GM12878 (cell line): ENCODE results near the gene CAMK4. TPM values are rescaled to one million over a fixed set of nuclear protein-coding genes. Genes with fewer than 3 reads are reported as not detected.

Experiments
- ATAC-seq: fragments of 200-7000 bp; cut with Tn5 transposase; 3 replicates; pipeline ENCODE4 v1.9.1; 2020; ENCODE audit warnings: mild to moderate bottlenecking, moderate library complexity
- BruUV-seq: library from RNA; stranded (reverse); fragments of 400-500 nt; replicated peaks from 2 replicates; lab custom pipeline; 2021; lab: Mats Ljungman, UMichigan
- CTCF ChIA-PET: fragments of 300-600 bp; sonication (Branson Sonifier 250); formaldehyde crosslinking; extraction: SDS; loops from one replicate; lab custom pipeline; 2021; ENCODE audit warnings: inconsistent platforms; lab: Yijun Ruan, JAX
- POLR2A ChIA-PET: fragments of 350-600 bp; formaldehyde crosslinking; extraction: SDS; loops from one replicate; lab custom pipeline; 2021; ENCODE audit warnings: inconsistent platforms; lab: Charles Lee
- RAD21 ChIA-PET: fragments of 300-600 bp; sonication (Branson Sonifier 250); formaldehyde crosslinking; loops from one replicate; lab custom pipeline; 2023; ENCODE audit warnings: antibody characterized with exemption; ENCODE audit not compliant: unreplicated experiment; lab: Charles Lee
- SMC1A ChIA-PET: fragments of 300-600 bp; sonication (Branson Sonifier 250); formaldehyde crosslinking; loops from one replicate; lab custom pipeline; 2023; ENCODE audit not compliant: unreplicated experiment, uncharacterized antibody; lab: Charles Lee
- DNase-seq: peaks from one replicate; pipeline ENCODE4 v3.0.0-alpha.2; 2011; ENCODE audit warnings: low read depth, low spot score
- FAIRE-seq: peaks from 3 replicates; lab custom pipeline; 2011; peaks lifted over from hg19 to GRCh38; lab: Jason Lieb, UNC
- H2AFZ ChIP-seq: 2 replicates; pipeline ENCODE4 v1.6.0; 2011; ENCODE audit warnings: low read depth, low read length, control low read depth; ENCODE audit not compliant: control insufficient read depth
- H3K27ac ChIP-seq: 2 replicates; pipeline ENCODE4 v1.5.1; 2011; ENCODE audit warnings: control low read depth; ENCODE audit not compliant: control insufficient read depth, insufficient read depth
- H3K27me3 ChIP-seq, 2 experiments: replicated peaks in 1 of 2; 2 replicates each; pipeline versions ENCODE4 v1.6.0 to v1.6.1; 2011; ENCODE audit warnings: low read length in 1 of 2; ENCODE audit not compliant: control insufficient read depth in 2 of 2, insufficient read depth in 2 of 2
- H3K36me3 ChIP-seq, 2 experiments: 2 replicates each; pipeline ENCODE4 v1.5.1; 2011; ENCODE audit warnings: low read length in 1 of 2; ENCODE audit not compliant: control insufficient read depth in 2 of 2, insufficient read depth in 2 of 2
- H3K4me1 ChIP-seq: 2 replicates; pipeline ENCODE4 v1.6.1; 2011; ENCODE audit warnings: mild to moderate bottlenecking, low read length, moderate library complexity, mixed read lengths; ENCODE audit not compliant: control insufficient read depth, insufficient read depth
- H3K4me2 ChIP-seq: 2 replicates; pipeline ENCODE4 v1.6.0; 2011; ENCODE audit warnings: control low read depth; ENCODE audit not compliant: control insufficient read depth, insufficient read depth
- H3K4me3 ChIP-seq: fragments of 200-600 bp; sonication (generic); 2 replicates; pipeline ENCODE4 v1.5.1; 2016
- H3K79me2 ChIP-seq: 2 replicates; pipeline ENCODE4 v1.6.0; 2011; ENCODE audit warnings: low read length; ENCODE audit not compliant: control insufficient read depth, insufficient read depth
- H3K9ac ChIP-seq: 2 replicates; pipeline ENCODE4 v1.8.0; 2011; ENCODE audit warnings: low read length, control low read depth, mixed read lengths; ENCODE audit not compliant: control insufficient read depth, insufficient read depth
- H3K9me3 ChIP-seq: replicated peaks from 3 replicates; pipeline ENCODE4 v1.5.1; 2011; ENCODE audit warnings: mild to moderate bottlenecking, low read length; ENCODE audit not compliant: control insufficient read depth, insufficient read depth
- H4K20me1 ChIP-seq: 2 replicates; pipeline ENCODE4 v1.6.0; 2011; ENCODE audit not compliant: control insufficient read depth, insufficient read depth
- CREB1 ChIP-seq: IDR thresholded peaks from 2 replicates; pipeline ENCODE4 v1.6.1; 2012; ENCODE audit warnings: low read depth, mild to moderate bottlenecking, inconsistent platforms
- DPF2 ChIP-seq: fragments of 450-650 bp; IDR thresholded peaks from 2 replicates; pipeline ENCODE4 v1.6.1; 2017; ENCODE audit warnings: mild to moderate bottlenecking
- E2F8 ChIP-seq: fragments of 450-650 bp; IDR thresholded peaks from 2 replicates; pipeline ENCODE4 v1.6.1; 2018; ENCODE audit warnings: mild to moderate bottlenecking, low read depth, moderate library complexity; ENCODE audit not compliant: partially characterized antibody
- FOXM1 ChIP-seq: IDR thresholded peaks from 2 replicates; pipeline ENCODE4 v1.6.1; 2012; ENCODE audit warnings: low read depth, mild to moderate bottlenecking, inconsistent platforms, low read length, moderate library complexity
- HDGF ChIP-seq: fragments of 450-650 bp; IDR thresholded peaks from 2 replicates; pipeline ENCODE4 v1.6.1; 2016; ENCODE audit warnings: antibody characterized with exemption
- IRF5 ChIP-seq: fragments of 450-650 bp; IDR thresholded peaks from 2 replicates; pipeline ENCODE4 v1.6.1; 2017; ENCODE audit warnings: borderline replicate concordance
- KDM1A ChIP-seq: fragments of 200-600 bp; sonication (generic); IDR thresholded peaks from 2 replicates; pipeline ENCODE4 v1.6.1; 2016; ENCODE audit warnings: borderline replicate concordance
- KLF5 ChIP-seq: fragments of 450-650 bp; IDR thresholded peaks from 2 replicates; pipeline ENCODE4 v1.6.1; 2014; ENCODE audit warnings: mild to moderate bottlenecking; ENCODE audit not compliant: partially characterized antibody
- MYB ChIP-seq: fragments of 150-350 bp; IDR thresholded peaks from 2 replicates; pipeline ENCODE4 v1.6.1; 2014; ENCODE audit warnings: mild to moderate bottlenecking, low read depth, low read length, borderline replicate concordance
- MYC ChIP-seq: IDR thresholded peaks from 2 replicates; pipeline ENCODE4 v1.6.1; 2011; ENCODE audit warnings: mild to moderate bottlenecking, low read length, moderate library complexity, inconsistent platforms; ENCODE audit not compliant: insufficient read depth, insufficient replicate concordance, insufficient read length, severe bottlenecking
- SIN3A ChIP-seq: IDR thresholded peaks from 2 replicates; pipeline ENCODE4 v1.6.1; 2012; ENCODE audit warnings: low read depth, low read length, improper control_type of control experiment
- SMAD5 ChIP-seq: IDR thresholded peaks from 2 replicates; pipeline ENCODE4 v1.6.1; 2016; ENCODE audit warnings: antibody characterized with exemption, low read depth
- SREBF2 ChIP-seq: IDR thresholded peaks from 2 replicates; pipeline ENCODE4 v1.6.1; 2012; ENCODE audit warnings: mild to moderate bottlenecking, low read length
- TCF3 ChIP-seq: IDR thresholded peaks from 2 replicates; pipeline ENCODE4 v1.6.1; 2012; ENCODE audit warnings: low read depth, mild to moderate bottlenecking, low read length, borderline replicate concordance; ENCODE audit not compliant: insufficient read depth
- ZBTB33 ChIP-seq: fragments of 450-650 bp; IDR thresholded peaks from 2 replicates; pipeline ENCODE4 v1.6.1; 2017; ENCODE audit warnings: mild to moderate bottlenecking
- WGBS: methylation state at CpG from one replicate; pipeline ENCODE4 v1.1.6; 2016; ENCODE audit warnings: low lambda C conversion rate; ENCODE audit not compliant: insufficient replicate concordance, insufficient coverage; ENCODE audit errors: missing lambda C conversion rate; 5-methylcytosine and 5-hydroxymethylcytosine counted together
- in situ Hi-C: fragments of 300-500 bp; cut with MboI; formaldehyde crosslinking; loops from 9 replicates; pipeline ENCODE4 v1.14.3; 2018; ENCODE audit warnings: mixed read lengths
- intact Hi-C: fragments of 100-400 bp; cut with micrococcal nuclease; formaldehyde crosslinking; loops from one replicate; pipeline ENCODE4 v1.14.2; 2022; ENCODE audit not compliant: unreplicated experiment
- polyA plus RNA-seq, 11 experiments: library from polyadenylated mRNA; depleted of rRNA in 4 of 11; unstranded in 6 of 11; stranded (reverse) in 5 of 11; fragments of >200 nt; fragmentation: Nextera tagmentation in 4 of 11; fragmentation: Illumina TruSeq in 1 of 11; extraction: Ambion mirVana in 4 of 11; extraction: Trizol in 1 of 11; gene quantifications; 1 replicate in 1 of 11; 2 replicates in 10 of 11; pipeline versions ENCODE4 v1.2.1 to v1.2.3, GENCODE V29; 2011 to 2016; ENCODE audit warnings: inconsistent platforms in 2 of 11, missing spikeins in 2 of 11, low read depth in 1 of 11
- total RNA-seq, 4 experiments: library from RNA; depleted of rRNA in 3 of 4; stranded (reverse); fragments of >200 nt in 3 of 4; fragmentation: Illumina TruSeq in 1 of 4; extraction: Trizol in 1 of 4; gene quantifications; 2 replicates each; pipeline versions ENCODE4 v1.2.1 to v1.2.3, GENCODE V29; 2013 to 2021
- TF ChIP-seq, protein P1 (sequence below): IDR thresholded peaks from 2 replicates; pipeline ENCODE4 v1.6.1; 2011; ENCODE audit warnings: borderline replicate concordance, low read depth, mild to moderate bottlenecking, moderate library complexity, low read length; ENCODE audit not compliant: insufficient read depth, poor library complexity, severe bottlenecking

CAMK4 gene
- total and polyA plus RNA-seq, 10 of the 15 experiments (the other 5 are each of a cell fraction or from before 2014, with no cell fraction given) = 13.3 to 51.9 (median 35.3) TPM

GRCh38 chr5:111282798-111283197 lies 58.6 kb downstream of the CAMK4 start (continued):
- TF ChIP-seq E2F8 (no peak), TCF3 (no peak), SIN3A (no peak), MYC (no peak)
- TF ChIP-seq, all 136 proteins: peak for 0

DNA sequence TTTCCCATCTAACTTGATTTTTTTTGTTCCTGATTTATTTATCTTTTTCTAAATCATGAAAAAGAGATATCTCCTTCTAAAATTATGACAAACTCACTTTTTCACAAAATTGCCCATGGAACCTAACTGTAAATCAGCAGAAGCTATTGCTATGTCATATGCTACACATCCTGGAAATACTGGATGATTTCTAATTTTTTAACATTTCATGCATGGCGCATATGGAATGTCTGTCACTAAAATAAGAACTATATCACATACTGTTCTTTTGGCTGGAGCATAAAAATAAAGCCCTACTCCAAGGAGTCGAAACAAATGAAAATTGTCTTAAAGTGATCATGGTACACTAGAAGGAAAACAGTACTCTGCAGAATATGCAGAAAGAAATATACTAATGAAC lies 60.6 kb downstream of the CAMK4 start:
- in situ Hi-C loops (loop anchor here (10.0 kb wide), 1 partner anchor 530 kb away; no protein-coding TSS in a partner anchor), intact Hi-C loops (no loop called here)
- Histone ChIP-seq H3K4me1 (0 out of 2 replicates have a peak, but pooled peaks cover 4% of the 10 kb centered on the region), H3K9ac (no peak overlapping the region), H3K36me3 (no peaks in the 10 kb centered on the region), H3K4me2 (no peak overlapping the region), H4K20me1 (no peaks in the 10 kb centered on the region), H3K79me2 (peaks cover 21% of the 10 kb centered on the region), H3K4me3 (no peak overlapping the region), H2AFZ (no peak overlapping the region), H3K27me3 (no peaks in the 10 kb centered on the region), H3K9me3 (no peaks in the 10 kb centered on the region; the same call in 2 of the 3 replicates), H3K27ac (no peak overlapping the region)
- no TSS peak for BruUV-seq
- ChIA-PET CTCF (interaction anchor here (0.7 to 12.2 kb wide), 2 partner anchors 126 to 139 kb away, joined by 4 to 339 read pairs; no protein-coding TSS in a partner anchor), SMC1A (interaction anchor here (0.8 to 1.4 kb wide), 4 partner anchors 10 to 246 kb away, joined by 3 to 4 read pairs (median 3); no protein-coding TSS in a partner anchor), POLR2A (no interaction called here), RAD21 (no interaction called here)
- FAIRE-seq (no peak), ATAC-seq (no peak), DNase-seq (no peak)
- 100% methylated on average over 2 of the region's 2 CpGs for WGBS
- TF ChIP-seq FOXM1 (no peak), MYB (no peak), KLF5 (no peak), CREB1 (no peak), HDGF (no peak), KDM1A (no peak), SMAD5 (no peak), DPF2 (no peak), ZBTB33 (no peak), IRF5 (no peak), SREBF2 (no peak)
- TF ChIP-seq, protein P1, sequence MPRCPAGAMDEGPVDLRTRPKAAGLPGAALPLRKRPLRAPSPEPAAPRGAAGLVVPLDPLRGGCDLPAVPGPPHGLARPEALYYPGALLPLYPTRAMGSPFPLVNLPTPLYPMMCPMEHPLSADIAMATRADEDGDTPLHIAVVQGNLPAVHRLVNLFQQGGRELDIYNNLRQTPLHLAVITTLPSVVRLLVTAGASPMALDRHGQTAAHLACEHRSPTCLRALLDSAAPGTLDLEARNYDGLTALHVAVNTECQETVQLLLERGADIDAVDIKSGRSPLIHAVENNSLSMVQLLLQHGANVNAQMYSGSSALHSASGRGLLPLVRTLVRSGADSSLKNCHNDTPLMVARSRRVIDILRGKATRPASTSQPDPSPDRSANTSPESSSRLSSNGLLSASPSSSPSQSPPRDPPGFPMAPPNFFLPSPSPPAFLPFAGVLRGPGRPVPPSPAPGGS = no peak
